ENCODE measurements around the gene MPC1L.
"Not testable (repeated sequence)": the region's sequence is repeated elsewhere in the genome, so short reads cannot be mapped to it uniquely, and the experiment has no call there.

Gene MPC1L

DNA sequence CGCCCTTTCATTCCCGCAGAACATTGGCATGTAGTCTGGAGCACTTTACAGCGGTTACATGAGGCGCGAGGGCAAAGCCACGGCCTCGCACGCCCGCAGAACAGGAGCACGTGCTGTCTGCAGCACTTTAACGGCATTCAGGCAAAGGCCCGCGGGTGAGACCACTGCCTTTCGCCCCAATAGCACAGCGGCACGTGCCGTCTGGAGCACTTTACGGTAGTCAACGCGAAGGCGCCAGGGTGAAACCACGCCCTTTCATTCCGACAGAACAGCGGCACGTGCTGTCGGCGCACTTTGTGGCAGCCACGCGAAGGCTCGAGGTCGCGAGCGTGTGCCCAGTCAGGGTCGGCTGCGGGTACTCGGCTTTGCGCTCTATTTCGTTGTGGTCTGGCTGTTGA, at the start of gene MPC1L:
Gene MPC1L (plus strand): TSS at position 290 of the 398 bp plus-strand sequence. CDS start 138 bp downstream, outside the sequence.
- no peak for DNase-seq

- no peak for DNase-seq
Observed at GRCh38 chrX:40573763-40574162, 49.5 kb upstream of the MPC1L start.

DNA sequence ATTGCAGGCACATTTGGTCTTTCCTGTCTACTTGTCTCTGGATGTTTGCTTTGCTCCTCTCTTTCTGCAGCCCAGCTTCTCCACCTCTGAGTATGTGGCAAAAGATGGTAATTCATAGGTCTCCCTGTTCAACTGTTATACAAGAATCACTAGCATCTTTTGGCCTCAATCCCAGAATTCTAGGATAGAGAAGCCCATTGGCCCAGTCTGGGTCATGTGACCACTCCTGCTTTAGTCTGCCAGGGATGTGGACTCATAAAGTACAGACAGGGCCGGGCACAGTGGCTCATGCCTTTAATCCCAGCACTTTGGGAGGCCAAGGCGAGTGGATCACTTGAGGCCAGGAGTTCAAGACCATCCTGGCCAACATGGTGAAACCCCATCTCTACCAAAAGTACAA, 47.8 kb upstream of the MPC1L start:
- peak; percentile 57 for DNase-seq

- no peak for DNase-seq
Observed at GRCh38 chrX:40576291-40576690, 46.9 kb upstream of the MPC1L start.

GRCh38 chrX:40578039-40578695, 45.1 kb upstream of the MPC1L start:
- DNase-seq: no peak

GRCh38 chrX:40579141-40579540, 44.1 kb upstream of the MPC1L start:
- no peak for DNase-seq

DNA sequence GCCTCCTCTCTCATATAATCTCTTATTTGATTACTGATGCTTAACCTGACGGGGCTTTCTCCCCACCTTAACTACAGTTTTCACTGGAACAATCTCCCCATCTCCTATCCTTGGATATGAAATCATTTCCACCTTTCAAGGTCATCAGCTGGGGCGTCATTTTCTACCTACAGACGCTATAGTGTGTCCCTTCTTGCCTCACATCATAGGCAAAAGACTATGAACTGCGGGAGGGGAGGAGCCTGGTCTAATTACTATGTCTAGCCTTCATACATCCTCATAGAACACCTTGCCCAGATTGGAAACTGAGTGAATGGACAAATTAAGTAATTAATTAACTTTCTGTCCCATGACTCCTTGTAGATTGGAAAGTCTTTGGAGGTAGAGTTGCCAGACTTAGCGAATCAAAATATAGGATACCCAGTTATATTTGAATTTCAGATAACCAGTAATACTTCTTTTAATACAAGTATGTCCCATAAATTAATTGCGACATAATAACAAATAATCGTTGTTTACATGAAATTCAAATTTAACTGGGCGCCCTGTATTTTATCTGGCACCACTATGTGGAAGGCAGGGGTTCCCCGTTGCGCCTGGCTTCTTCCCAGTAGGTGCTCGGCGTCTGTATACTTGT, 43.2 kb upstream of the MPC1L start:
- DNase-seq: no peak

- peak; percentile 91 for DNase-seq
Observed at GRCh38 chrX:40580537-40581335, 42.5 kb upstream of the MPC1L start, which contains the start of gene ATP6AP2. Gene ATP6AP2 (plus strand): TSS chrX:40580970. CDS start chrX:40581066, 96 bp downstream.

DNA sequence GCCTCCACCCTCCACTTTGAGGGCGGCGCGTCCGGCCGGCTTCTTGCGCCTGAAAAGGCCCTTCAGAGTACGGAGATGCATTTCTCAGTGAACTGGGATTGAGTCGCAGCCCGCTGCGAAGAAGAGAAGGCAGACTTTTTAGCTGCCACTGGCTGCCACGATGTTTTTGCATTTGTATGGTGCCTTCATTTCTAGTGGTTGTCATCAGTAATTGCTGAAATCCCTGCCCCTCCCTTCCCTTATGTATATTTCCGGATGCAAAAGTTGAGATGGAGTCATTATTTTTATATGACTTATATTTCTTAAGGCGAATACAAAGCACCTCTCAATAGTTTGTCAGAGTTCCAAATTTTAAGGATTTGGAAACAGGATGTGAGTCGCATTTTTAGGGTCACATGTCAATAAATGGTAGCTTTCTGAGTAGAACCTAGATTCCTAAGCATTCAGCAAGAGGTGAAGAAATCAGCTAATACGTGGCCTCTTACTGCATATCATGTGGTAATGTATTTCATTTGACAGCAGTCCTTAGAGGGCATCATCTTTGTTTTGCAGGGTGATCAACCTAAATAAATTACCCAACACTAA, 41.8 kb upstream of the MPC1L start:
- DNase-seq: peak; percentile 0

DNA sequence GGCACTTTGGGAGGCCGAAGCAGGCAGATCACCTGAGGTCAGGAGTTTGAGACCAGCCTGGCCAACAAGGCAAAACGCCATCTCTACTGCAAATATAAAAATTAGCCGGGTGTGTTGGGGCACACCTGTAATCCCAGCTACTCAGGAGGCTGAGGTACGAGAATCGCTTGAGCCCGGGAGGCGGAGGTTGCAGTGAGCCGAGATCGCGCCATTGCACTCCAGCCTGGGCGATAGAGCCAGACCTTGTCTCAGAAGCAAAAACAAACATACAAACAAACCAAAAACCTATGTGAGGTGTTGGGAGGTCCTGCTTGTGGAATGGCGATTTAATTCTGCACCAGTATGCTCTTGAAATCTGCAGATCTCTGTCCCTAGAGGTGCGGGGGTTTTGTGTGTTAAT, 41.0 kb upstream of the MPC1L start:
- DNase-seq: not testable (repeated sequence)

- no peak for DNase-seq
Observed at GRCh38 chrX:40582811-40583210, 40.4 kb upstream of the MPC1L start.

DNA sequence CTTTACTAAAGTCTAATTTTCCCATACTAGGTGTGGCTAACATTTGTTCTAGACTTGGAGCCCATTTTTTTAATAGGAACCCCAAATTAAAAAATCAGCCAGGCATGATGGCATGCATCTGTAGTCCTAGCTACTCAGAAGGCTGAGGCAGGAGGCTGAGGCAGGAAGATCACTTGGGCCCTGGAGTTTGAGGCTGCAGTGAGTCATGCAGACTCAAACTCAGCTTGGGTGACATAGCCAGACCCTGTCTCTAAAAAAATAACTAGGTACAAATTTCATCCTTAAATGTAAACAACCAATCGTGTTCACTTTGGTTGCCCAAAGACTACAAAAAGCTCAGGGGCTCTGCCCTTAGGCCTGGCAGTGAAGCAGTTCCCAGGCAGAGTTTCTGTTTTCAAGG, 35.6 kb upstream of the MPC1L start:
- not testable (repeated sequence) for DNase-seq

- not testable (repeated sequence) for DNase-seq
Observed at GRCh38 chrX:40589616-40590321, 33.5 kb upstream of the MPC1L start.

DNA sequence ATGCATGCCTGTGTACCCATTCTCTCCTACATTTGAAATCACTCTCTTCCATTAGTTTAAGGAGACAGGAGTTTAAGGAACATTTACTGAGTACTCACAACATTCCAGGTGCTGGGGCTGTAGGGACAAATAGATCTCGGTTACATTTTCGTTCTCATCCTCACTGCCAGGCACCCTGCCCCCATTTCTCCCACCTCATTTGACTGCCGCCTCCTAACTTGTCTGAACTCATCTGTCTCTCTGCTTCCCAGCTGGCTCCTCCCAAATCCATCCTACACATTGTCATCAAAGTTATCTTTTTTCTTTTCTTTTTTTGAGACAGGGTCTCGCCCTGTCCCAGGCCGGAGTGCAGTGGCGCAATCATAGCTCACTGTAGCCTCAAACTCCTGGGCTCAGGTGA, 19.8 kb upstream of the MPC1L start:
- no peak for DNase-seq

- DNase-seq: no peak
Observed at GRCh38 chrX:40607381-40607780, 15.8 kb upstream of the MPC1L start.

GRCh38 chrX:40612511-40612910, 10.7 kb upstream of the MPC1L start:
- no peak for DNase-seq

- DNase-seq: no peak
Observed at GRCh38 chrX:40615976-40616375, 7.3 kb upstream of the MPC1L start.

DNA sequence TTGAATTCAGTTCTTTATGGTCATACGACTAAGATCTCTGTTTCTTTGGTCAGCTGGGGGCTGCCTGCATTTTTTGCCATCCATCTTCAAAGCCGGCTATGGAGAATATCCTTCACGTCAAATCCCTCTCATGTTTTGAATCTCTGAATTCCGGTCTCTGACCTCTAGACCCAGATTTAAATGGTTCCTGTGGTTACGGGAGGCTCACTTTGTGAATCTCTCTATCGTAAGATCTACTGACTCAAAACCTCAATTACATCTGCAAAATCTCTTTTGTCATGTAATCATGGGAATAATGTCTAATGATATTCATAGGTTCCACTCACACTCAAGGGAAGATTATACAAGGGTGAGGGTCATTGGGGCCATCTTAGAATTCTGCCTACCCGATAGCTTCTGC, 5.7 kb upstream of the MPC1L start:
- DNase-seq: peak; percentile 22

DNA sequence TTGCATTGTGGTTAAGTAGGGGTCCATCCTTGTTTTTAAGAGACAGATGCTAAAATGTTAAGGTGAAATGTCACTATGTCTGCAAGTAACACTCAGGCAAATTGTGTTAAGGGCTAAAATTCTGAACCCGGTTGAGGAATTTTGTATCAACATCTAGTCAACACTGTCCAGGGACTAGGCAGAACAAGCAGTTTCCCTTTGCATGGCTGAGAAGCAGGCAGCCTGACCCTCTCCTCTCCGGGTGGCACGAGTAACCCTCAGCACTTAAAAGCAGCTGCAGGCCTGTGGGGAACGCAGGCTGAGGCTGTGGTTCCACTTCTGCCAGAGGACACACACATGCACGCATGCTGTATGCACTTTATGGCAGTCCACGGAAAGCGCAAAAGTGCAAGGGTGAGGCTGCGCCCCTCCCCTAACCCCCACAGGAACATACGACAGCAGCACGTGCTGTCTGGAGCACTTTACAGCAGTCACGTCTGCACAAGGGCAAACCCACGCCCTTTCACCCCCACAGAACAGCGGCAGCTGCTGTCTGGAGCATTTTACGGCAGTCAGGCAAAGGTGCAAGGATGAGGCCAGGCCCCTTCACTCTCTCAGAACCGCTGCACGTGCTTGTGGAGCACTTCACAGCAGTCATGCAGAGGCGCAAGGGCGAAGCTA, 619 bp upstream of the MPC1L start:
- no peak for DNase-seq

DNA sequence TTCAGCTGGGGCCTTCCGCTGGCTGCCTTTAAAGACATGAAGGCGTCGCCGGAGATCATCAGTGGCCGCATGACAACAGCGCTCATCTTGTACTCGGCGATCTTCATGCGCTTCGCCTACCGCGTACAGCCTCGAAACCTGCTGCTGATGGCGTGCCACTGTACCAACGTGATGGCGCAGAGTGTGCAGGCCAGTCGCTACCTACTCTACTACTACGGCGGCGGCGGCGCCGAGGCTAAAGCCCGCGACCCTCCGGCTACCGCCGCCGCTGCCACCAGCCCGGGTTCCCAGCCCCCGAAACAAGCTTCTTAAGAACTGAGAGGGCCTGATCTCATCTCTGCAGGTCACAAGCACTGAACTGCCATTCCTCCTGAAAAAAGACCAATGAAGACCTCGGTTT, 437 bp downstream of the MPC1L start:
- no peak for DNase-seq

GRCh38 chrX:40625294-40625693, 2.1 kb downstream of the MPC1L start:
- no peak for DNase-seq

- DNase-seq: no peak
Observed at GRCh38 chrX:40628506-40628905, 5.3 kb downstream of the MPC1L start.

Data from fibroblast of upper back skin (primary cell).